HG02970 (cell line): ENCODE measurements around the gene KRT36.

Experiments used
- ATAC-seq: cut with Tn5 transposase; IDR thresholded peaks from one replicate; pipeline ENCODE4 v1.9.1; 2021; ENCODE audit warnings: mild to moderate bottlenecking, moderate library complexity, moderate number of reproducible peaks; ENCODE audit not compliant: unreplicated experiment, low FRiP score

Gene KRT36

DNA sequence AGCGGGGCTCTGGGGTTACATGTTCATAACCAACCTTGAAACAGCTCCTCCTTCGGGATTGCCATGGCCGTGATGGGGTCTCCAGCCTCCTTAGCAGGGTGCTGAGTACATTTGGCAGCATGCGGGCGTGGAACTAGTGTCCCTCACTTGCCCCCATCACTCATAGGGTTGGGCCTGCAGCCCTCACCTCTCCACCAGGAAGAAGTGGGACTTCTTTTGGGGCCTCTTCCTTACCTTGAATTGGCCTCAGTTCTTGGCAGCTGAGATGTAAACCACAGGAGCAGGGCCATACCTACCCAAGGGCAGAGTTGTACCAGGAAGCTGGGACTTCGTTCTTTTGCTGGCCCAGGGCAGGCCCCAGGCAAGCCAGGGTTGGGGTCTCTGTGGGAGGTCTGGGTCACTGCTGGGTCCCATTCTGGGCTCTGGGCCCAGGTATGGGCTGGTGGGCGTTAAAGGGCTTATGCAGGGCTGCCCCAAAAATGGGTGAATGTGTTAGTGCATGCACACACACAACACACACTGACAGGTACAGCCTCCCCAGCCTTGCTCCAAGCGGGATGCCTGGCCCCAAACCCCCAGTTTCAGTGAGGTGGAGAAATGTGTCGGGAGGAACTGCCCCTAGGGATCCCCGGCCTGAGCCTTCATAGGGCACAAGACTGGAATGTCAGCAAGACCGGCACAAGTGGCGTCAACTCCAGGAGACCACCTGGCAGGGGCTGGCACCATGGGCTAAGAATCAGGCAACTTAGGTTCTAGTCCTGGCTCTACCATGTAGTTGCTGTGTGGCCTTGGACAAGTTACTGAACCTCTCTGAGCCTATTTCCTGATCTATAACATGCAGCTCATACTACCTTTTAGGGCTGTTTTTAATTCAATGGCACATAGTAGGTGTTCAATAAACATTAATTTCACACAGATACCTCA lies 32.9 kb upstream of the KRT36 start:
- ATAC-seq, result no peak

DNA sequence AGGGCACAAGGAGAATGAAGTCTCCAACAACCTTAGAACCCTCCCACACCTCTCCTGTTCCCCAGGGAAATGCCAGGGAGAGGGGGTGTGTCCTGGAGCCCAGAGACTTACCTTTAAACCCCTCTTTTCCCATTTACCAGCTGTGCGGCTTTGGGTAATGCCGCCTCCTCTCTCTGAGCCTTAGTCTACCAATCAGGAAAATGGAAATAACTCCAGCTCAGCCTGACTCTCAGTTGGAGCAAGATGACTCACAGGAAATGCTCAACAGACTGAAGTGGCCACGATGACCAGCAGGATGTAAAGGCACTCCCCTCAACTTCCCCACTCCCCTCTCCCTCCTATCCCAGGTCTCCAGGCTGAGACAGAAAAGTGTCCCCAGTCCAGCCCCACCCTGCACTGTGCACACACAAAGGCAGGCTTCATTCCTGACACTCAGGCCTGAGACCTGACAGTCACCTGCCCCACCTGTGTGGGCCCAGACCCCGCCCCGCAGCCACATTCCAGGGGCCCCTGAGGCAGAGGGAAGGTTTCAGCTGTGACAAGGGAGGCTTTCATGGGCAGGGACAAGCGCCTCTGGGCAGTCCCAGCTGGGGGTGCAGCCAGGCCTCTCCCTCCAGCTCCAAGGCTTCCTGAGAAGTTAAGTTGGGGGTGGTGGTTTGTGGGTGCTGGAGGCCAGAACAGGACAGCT lies 32.0 kb upstream of the KRT36 start:
- ATAC-seq, result no peak

DNA sequence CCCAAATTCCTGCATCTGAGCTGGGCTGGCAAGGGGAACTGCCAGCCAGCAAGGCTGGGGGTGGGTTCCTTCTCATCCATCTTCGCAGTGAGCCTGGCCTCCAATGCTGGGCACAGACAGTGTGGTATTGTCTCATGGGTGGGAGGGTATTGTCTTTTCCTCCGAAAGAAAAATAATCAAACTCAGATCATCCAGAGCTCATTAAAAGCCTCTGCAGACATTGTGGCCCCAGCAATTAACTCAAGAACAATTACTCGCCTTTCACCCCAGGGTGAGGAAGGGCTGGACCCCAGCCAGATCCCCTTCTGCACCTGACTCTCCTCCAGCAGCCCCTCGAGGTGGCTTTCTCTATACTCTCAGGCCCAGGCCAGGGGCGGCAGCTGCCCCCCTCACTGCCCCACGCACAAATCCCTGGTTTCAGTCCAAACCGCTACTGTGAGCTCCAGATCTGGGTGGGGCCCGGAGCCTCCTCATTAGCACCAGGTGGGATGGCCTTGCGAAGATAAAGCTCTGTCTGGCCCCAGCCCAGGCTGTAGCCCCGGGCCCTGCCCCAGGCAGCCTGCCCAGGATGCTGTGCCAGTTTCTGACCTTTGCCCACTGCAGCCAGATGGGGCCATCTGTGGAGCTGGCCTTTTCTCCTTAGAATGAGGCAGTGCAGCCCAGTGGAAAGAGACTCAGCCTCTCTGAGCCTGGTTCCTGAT lies 31.3 kb upstream of the KRT36 start:
- ATAC-seq, result no peak

DNA sequence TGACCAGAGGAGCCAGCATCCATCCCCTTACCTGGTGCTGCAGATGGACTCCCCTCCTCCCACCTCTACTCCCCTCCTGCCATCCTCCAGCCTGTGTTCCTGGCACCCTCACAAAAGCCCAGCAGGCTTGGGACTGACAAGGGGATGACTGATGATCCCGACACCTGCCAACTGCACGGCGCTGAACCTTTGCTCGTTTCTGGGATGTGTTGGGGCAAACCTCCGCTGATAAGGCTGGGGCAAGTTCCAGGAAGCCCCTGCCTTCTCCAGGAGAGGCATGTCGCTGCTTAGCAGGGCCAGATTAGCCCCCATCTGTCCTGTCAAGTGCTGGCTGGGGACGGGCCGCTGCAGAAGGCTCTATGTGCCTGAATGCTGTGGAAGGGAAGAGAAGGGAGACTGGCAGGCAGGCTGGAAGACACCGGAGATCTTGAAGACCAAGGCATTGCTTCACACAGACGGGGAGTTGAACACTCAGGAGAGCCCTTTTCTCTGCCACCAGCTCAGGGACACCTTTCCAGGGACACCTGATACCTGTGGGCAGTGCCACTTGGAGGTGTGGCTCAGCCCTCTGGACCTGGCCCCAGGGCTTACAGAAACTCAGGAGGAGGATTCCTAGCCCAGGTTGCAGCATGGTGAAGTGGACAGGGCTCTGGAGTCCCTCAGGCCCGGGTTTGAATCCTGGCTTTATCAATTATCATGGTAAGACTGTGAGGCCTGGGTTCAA lies 30.0 kb upstream of the KRT36 start:
- ATAC-seq, result no peak

DNA sequence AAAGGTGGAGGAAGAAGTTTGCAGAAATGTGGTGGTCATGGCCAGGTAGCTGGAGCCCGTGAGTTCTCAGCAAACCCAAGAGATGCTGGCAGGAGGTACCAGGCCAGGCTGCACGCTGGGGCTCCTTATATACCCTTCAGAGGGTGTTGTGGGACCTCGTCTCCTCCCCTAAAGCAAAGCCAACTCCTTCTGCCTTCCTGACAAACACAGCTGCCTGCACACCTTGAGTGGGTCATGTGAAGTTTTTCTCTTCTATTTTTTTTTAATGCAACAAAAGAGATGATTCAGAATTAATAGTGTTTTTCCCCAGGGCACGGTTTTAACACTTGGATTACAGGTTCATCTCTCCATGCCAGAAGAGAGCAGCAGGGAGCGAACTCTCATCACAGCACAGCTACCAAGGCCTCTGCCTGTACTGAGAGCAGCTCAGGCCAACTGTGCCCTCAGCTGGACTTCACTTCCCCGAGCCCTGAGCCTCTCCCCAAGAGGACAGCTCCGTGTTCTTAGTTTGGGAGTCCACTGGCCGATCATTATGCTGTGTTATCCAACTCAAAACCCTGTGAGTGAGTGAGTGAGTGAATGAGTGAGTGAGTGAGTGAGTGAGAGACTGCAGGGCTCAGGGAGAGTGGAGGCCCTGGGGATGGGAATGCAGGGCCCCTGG lies 29.2 kb upstream of the KRT36 start, which contains the start of gene KRT15:
KRT15 (minus strand) TSS at position 102 of the 661 bp plus-strand sequence; CDS start at position 39, 63 bp downstream.
- no peak for ATAC-seq

DNA sequence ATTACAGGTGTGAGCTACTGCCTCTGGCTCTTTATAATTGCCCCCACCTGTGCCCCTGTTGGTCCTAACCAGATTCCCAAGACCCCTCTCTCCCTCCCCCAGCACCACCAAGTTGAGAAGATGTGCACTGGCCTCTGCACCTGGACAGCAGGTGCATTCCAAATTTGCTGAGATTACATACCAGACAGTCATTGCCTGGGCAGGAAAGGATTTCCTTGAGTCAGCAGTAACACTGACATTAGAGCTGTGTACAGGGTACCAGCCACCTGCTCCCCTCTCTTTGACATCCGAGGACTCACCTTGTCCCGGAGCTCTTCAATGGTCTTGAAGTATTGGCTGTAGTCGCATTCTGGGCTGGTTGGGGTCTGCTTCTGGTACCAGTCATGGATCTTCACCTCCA lies 28.3 kb upstream of the KRT36 start:
- no peak for ATAC-seq

DNA sequence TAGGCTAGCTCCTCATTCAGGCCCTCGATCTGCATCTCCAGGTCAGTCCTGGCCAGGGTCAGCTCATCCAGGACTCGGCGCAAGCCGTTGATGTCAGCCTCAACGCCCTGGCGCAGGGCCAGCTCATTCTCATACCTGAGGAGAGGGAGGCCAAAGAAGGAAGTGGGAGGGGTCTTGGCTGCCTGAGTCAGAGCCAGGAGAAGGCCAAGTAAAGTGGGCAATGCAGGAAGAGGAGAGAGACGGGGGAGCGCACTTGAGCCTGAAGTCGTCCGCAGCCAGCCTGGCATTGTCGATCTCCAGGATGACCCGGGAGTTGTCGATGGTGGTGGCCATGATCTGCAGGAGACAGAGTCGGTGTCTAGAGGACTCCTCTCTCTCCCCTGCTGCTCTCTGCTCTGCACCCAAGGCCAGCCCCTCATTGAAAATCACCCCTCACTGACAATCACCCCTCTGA lies 27.1 kb upstream of the KRT36 start:
- ATAC-seq, result no peak

DNA sequence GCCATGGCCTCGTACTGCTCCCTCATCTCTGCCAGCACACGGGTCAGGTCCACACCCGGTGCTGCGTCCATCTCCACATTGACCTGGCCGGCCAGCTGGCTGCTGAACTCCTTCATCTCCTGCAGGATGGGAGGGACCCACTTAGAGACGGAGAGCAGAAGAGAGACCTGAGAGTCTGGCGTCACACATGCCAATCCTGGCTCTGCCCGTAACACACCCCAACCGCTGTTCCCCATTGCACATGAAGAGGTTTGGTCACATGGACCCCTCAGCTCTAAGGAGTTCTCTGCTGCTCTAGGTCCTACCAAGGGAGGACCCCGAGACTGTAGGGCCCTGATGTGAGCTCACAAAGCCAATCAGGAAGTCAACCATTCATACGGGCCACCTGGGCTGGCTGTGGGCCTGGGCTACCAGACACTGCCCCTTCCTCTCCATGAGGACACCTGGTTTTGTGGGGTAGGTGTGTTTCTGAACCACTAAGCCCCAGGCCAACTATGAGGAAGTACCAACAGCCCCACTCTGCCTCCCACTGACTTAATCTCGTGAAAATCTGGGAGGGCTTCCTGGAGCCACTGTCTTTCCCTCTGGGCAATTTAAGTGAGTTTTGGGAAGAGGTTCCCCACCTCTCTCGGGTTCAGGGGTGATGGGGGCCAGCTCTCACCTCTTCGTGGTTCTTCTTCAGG lies 26.6 kb upstream of the KRT36 start:
- no peak for ATAC-seq

DNA sequence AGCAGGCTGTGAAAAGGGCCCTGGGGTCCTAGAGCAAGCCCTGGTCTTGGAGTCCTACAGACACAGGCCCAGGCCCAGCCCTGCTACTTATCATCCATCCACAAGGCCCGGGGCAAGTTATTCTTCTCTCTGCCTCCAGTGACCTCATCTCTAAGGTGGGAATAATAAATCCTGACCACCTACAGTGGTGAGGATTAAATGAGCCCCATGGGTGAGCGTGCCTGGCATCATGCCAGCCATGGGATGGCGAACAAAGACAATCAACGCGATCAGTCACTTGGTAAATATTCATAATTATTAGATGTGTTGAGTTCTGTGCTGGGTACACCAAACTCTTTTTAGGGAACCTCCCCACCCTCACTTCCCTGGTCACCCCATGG lies 23.4 kb upstream of the KRT36 start:
- no peak for ATAC-seq

DNA sequence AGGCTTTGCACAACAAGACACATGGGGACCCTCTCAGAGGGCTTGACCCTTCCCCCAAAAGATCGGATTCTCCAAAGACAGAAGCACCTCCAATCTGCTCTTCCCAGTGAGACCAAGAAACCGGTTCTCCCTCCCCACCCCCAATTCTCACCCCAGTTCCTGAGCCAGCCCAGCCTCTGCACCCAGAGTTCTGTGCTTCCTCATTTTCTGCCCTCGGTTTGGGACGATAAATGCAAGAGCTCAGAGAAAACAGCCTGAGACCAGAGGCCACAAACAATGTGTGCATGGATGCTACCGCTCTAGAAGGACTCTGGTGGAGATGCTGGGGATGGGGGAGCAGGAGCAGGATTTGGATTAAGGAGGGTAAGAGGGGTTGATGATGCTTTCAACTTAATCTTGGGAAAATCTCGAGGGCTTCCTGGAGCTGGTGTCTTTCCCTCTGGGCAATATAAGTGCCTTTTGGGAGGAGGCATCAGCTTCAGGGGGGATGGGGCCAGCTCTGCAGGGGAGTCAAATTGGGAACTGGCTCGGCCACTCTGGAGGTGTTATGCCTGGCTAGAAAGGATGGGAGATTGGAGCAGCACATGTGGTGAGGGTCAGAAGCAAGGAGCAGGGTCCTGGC lies 22.9 kb upstream of the KRT36 start:
- no peak for ATAC-seq

DNA sequence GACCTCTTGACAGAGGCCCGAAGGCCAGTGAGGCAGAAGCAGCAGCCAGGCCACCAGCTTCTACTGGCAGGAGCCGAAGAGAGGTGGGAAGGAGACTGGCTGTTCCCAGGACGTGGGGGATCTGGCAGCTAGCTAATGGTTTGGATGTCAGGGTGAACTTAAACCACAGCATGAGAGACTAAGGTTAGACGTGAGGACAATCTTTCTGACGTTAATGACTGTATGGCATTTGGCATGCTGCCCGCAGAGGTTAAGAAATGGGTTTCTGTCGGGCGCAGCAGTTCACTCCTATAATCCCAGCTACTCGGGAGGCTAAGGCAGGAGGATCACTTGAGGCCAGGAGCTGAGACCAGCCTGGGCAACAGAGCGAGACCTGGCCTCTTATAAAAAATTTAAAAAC lies 22.0 kb upstream of the KRT36 start:
- no peak for ATAC-seq

DNA sequence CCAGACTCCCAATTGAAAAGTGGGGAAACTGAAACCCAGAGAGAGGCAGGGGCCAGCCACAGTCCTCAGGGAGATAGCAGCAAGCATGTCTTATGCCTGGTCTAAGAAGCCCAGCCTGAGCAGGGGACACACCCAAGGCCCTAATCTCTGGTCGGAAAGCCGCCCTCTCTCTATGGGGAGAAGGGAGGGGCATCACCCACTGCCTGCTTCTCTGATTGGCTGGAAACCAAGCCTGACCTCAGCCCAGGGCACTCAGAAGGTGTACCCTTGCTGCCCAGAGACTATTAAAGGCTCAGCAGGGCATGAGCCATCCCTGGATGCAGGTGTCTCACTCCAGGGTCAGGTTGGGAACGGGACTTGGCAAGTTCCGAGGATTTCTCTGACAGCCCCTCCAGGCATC lies 21.4 kb upstream of the KRT36 start:
- no peak for ATAC-seq

DNA sequence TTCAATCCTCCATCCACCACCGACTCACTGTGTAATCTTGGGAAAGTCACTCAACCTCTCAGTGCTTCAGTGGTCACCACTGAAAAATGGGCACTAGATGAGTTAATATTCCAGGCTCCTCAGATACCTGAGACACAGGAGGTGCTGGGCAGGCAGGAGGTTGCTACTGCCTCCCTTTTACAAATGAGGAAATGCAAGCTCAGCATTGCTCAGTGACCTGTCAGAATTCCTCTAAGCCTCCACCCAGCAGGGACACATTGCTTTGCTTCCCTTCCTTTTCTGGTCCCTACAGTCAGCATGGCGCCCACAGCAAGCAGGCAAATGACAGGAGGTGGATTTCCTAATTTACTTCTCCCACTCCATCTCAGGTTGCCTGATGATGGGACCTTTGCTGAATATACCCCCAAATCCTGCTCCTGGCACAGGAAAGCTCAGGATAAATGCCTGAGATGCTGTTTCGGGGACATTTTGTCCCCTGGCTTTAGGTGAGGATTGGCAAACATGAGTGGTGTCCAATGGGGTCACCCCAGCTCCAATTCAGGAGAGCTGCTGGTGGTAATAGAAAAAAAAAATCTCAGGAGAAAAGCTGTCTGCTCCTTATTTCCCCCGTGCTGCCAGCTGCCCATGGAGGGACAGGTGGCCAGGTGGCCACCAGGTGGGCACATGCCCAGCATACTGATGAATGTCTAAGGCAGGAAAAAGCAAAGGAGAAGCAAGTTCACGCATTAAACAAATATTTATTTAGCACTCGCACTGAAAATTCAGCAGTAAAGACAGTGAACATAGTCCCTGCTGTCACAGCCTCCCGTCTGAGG lies 20.7 kb upstream of the KRT36 start:
- no peak for ATAC-seq

DNA sequence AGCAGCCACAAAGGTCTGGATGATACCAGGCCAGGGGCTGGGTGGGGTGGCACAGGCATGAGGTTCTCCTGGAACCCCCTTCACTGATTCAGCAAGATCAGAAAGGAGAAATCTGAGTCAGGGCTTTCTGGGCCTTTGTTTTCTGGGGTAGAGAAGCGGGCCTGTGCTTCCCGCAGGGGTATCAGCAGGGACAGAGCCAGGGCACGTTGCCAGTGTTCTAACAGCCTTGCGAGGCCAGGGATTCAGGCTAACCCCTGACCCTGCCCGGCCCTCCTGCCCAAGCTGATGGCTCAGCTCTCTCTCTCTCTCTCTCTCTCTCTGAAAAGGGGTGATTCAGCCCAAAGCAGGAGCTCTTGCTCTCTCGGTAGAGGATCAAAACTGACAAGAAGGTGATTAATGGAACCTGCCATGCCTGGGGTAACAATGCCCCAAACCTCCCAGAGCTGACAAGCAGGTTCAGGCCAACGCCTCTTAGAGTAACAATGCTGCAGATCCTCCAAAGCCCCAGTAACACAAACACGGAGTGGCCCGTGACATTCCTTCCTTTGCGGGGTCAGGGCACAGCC lies 17.7 kb upstream of the KRT36 start:
- ATAC-seq, result no peak

DNA sequence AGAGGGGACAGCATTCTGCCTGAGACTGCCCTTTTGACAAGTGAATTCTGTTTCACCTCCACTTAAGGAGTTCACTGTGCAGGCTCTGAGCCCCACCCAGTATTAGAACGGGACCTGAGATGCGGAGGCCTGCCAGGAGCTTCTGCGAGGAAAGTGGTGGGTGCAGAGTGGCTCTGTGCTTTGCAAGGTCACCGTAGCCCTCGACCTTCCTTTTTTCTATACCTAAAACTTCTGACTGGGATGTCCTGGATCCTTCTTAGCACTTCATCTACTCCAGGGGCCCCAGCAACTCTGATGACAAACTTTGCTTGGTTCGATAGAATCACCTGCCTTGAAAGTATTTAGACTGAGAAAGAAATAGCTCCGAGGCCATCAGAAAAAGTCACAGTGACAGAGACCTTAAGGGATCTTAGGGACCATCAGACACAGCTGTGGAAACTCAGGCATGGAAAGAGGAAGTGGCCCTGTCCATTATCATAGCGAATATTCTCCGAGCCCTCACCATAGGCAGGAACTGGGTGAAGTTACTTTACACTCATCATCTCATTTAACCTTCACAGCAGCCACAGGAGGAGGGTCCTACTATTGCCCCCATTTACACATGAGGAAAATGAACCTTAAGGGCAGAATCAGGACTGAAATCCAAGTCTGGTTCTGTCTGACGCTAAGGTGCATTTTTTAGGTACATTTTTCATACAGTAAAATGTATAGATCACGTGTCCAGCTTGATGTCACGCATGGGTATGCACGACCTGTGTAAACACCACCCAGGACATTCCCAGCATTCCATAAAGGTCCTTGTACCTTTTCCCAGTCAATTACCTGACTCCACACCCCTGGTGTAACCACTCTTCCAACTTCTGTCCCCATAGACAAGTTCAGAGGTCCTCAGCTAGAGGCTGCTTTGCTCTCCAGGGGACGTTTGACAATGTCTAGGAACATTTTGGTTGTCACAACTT lies 16.4 kb upstream of the KRT36 start:
- ATAC-seq, result no peak

DNA sequence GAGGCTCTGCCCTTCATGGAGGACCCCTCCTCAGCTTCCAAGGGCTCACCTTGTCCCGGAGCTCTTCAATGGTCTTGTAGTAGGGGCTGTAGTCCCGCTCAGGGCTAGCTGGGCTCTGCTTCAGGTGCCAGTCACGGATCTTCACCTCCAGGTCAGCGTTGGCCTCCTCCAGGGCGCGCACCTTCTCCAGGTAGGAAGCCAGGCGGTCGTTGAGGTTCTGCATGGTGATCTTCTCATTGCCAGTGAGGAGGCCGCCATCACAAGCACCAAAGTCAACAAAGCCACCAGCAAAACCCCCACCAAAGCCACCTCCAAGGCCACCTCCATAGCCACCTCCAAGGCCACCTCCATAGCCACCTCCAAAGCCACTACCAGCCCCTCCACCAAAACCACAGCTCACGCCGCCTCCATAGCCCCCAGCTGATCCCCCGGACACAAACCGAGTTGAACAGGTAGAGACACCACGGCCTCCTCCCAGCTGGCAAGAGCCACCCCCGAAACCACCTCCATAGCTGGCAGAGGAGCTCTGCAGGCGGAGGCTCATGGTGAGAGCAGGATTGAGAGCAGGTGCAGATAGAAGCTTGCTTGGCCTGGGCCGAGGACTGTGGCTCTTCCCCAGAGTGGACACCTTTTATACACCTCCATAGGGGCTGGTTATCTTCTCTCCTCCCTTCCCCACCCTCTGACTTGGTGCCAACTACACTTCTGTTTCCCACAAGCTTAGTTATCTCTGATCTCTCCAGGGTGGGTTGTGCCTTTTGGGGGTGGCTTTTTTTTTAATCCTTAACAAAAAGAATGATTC lies 15.5 kb upstream of the KRT36 start, which contains the start of gene KRT13:
KRT13 (minus strand) TSS at position 606 of the 802 bp plus-strand sequence; CDS start at position 544, 62 bp downstream.
- ATAC-seq, result no peak
